AG04449 (cell line): Measurements from ENCODE around the gene TTC12.

Experiments used
- CTCF ChIA-PET: fragments of 350-600 bp; formaldehyde crosslinking; extraction: SDS; loops from one replicate; lab custom pipeline; 2021; ENCODE audit warnings: antibody characterized with exemption; lab: Yijun Ruan, JAX
- POLR2A ChIA-PET: fragments of 400-600, 350-600 bp; formaldehyde crosslinking; extraction: SDS; loops from one replicate; lab custom pipeline; 2020; ENCODE audit warnings: antibody characterized with exemption, inconsistent platforms; lab: Yijun Ruan, JAX
- DNase-seq: peaks from one replicate; pipeline ENCODE4 v3.0.0-alpha.2; 2010; ENCODE audit warnings: low read depth, low spot score
- H3K4me3 ChIP-seq: 2 replicates; pipeline ENCODE4 v1.5.1; 2011; ENCODE audit warnings: low read depth, mild to moderate bottlenecking, control low read depth, low read length
- TF ChIP-seq, protein P1 (sequence below): IDR thresholded peaks from one replicate; pipeline ENCODE4 v1.5.1; 2011; ENCODE audit warnings: mild to moderate bottlenecking, moderate library complexity, low read length, control low read depth, inconsistent platforms; ENCODE audit not compliant: insufficient read depth; ENCODE audit errors: missing control alignments

TTC12 gene

DNA sequence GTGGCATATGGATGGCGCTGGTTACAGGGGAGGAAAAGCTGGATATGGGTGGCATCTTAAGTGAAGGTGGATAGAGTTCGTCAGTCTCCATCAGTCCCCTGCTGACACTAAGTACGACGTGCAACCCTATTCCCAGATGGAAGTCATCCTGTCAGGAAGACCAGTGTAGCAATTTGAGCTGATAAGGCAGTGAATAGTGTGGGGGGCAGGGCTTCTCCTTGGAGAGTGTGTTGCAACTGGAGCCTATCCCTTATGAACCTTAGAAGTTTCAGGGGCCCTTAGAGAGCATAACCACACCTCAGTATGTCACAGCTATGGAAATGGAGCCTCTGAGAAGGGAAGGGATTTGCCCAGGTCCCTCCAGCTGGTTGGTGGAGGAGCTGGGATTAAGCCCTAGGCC lies 37.1 kb downstream of the TTC12 start:
- no peak overlapping the region for H3K4me3 ChIP-seq
- TF ChIP-seq, protein P1, sequence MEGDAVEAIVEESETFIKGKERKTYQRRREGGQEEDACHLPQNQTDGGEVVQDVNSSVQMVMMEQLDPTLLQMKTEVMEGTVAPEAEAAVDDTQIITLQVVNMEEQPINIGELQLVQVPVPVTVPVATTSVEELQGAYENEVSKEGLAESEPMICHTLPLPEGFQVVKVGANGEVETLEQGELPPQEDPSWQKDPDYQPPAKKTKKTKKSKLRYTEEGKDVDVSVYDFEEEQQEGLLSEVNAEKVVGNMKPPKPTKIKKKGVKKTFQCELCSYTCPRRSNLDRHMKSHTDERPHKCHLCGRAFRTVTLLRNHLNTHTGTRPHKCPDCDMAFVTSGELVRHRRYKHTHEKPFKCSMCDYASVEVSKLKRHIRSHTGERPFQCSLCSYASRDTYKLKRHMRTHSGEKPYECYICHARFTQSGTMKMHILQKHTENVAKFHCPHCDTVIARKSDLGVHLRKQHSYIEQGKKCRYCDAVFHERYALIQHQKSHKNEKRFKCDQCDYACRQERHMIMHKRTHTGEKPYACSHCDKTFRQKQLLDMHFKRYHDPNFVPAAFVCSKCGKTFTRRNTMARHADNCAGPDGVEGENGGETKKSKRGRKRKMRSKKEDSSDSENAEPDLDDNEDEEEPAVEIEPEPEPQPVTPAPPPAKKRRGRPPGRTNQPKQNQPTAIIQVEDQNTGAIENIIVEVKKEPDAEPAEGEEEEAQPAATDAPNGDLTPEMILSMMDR = no peak
- CTCF ChIA-PET = no interaction called here
- no peak for DNase-seq
- POLR2A ChIA-PET = no interaction called here

DNA sequence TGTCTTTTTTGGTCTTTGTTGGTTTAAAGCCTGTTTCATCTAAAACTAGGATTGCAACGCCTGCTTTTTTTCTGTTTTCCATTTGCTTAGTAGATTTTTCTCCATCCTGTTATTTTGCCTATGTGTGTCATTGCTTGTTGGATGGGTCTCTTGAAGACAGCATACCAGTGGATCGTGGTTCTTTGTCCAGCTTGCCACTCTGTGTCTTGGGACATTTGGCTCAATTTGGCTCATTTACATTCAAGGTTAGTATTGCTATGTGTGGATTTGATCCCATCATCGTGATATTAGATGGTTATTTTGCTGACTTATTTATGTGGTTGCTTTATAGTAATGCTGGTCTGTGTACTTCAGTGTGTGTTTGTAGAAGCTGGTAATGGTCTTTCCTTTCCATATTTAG lies 41.8 kb downstream of the TTC12 start:
- TF ChIP-seq, protein P1 = no peak
- ChIA-PET CTCF (no interaction called here), POLR2A (no interaction called here)
- no peak for DNase-seq
- H3K4me3 ChIP-seq = no peak overlapping the region

DNA sequence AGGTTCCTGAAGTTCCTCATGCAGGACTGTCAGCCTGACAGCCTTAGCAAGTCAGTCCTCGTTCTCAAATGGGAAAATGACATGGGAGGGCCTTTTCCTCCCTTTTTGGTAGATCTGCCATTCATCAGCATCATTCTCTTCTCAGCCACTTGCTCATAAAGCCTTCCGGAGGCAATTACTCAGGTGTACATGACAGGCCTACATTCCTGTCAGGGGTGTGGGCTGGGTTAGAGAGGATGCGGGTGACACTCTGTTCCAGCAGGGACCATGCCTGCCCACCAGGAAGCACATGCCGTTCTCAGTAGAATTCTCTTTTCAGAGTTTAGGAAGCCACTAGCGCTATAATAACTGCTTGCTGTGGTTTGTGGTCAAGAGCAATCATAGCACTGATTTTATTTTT lies 49.0 kb downstream of the TTC12 start:
- H3K4me3 ChIP-seq = no peak overlapping the region
- DNase-seq = no peak
- TF ChIP-seq, protein P1 = no peak
- ChIA-PET CTCF (no interaction called here), POLR2A (no interaction called here)

DNA sequence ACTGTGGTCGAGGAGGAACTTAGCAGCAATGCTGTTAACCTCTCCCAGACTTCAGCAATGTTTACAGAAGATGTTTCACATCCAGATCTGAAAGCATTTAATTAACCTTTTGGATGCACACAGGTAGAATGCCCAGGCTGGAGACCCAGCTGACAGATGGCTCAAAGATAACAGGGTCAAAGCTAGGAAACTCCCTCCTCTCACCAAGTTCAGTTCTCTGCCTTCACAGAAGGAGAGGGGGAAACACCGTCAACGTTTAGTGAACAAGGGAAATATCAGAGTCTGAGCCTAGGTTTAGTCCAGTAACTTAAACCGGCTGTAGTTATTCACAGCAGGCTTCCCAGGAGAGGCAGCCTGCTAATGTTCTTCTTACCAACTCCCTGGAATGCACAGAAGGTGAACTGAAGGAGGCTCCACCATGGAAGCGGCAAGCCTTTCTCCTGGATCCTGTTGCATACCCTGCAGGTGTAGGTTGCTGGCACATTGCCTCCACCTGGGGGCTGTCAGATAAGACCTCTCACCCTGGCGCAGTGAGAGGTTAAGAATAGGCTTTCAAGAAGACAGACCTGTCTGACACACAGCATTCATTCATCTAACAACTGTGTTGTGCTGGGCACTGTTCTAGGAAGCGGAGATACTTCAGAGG lies 49.7 kb downstream of the TTC12 start:
- H3K4me3 ChIP-seq = no peak overlapping the region
- TF ChIP-seq, protein P1 = no peak
- POLR2A ChIA-PET = no interaction called here
- CTCF ChIA-PET = no interaction called here
- DNase-seq = no peak

DNA sequence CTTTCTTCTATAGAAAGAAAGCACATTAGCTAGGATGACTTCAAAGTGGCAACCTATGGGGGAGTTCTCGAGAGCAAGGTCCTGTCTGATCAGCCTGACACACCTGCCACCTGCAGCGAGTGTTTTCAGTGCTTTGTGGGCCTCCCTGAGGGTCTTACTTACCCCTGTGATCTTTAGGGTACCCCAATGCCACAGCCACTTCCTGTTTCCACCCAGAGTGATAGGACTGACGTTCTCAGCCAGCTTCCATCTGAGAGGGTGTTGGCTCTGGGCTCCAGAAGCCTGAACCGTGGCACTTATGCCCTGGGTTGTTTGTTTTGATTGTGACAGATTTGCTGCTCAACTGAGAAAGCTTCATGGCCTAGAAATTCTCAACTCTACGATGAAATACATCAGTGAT lies 51.5 kb downstream of the TTC12 start:
- TF ChIP-seq, protein P1 = no peak
- ChIA-PET CTCF (interaction anchor here (1.2 kb wide), 1 partner anchor 376 kb away, joined by 4 read pairs; no protein-coding TSS in a partner anchor), POLR2A (no interaction called here)
- no peak overlapping the region for H3K4me3 ChIP-seq
- no peak for DNase-seq

DNA sequence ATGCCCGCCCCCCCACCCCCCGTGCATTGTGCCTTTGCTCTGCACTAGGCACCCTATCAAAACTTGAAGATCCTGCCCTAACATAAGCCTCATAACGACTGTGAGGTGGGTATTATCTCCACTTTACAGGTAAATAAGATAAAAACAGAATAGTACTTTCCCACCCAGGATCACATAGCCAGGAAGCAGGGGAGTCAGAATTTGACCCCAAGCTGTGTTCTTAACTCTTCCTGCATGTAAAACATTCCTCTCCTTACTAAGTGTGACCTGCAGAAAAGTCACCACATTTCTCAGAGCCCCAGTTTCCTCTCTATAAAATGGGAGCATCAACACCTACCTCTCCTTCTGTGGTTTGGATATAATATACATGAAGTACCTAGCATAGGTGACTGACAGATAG lies 55.0 kb downstream of the TTC12 start:
- TF ChIP-seq, protein P1 = no peak
- POLR2A ChIA-PET = no interaction called here
- CTCF ChIA-PET = no interaction called here

More for the DNA sequence above, 55.0 kb downstream of the TTC12 start:
- no peak for DNase-seq
- no peak overlapping the region for H3K4me3 ChIP-seq
